Gastroesophageal sphincter (tissue), 3 donors: ENCODE results near the gene EPDR1.

Experiments
- POLR2A ChIP-seq, 2 donors: fragments of 450-650 bp; IDR thresholded peaks; one replicate each; pipeline ENCODE4 v1.6.1; 2017; ENCODE audit warnings: antibody characterized with exemption in 2 of 2, mild to moderate bottlenecking in 2 of 2, moderate library complexity in 1 of 2
- TF ChIP-seq, protein P1 (sequence below), 4 experiments: fragments of 200-600 bp in 2 of 4; fragments of 450-650 bp in 2 of 4; sonication (generic) in 1 of 4; IDR thresholded peaks; one replicate each; pipeline ENCODE4 v1.5.1; 2017 to 2019; ENCODE audit warnings: antibody characterized with exemption in 4 of 4, mild to moderate bottlenecking in 2 of 4, moderate library complexity in 2 of 4

DNA sequence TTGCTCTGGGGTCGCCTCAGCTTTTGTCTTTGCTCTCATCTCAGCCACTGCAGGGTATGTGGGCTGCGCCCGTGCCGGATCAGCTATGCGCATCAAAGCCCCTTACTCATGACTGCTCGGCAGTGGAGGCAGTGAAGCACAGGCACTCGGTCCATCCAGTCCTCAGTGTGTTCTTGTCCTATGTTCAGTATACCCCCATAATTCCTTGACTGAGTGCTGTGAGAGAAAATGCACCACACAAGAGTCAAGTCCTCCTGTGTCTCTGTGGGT, 27.4 kb downstream of the EPDR1 start:
- no peak for TF ChIP-seq POLR2A (IDR thresholded peaks at IDR 0.05)
- TF ChIP-seq, protein P1, sequence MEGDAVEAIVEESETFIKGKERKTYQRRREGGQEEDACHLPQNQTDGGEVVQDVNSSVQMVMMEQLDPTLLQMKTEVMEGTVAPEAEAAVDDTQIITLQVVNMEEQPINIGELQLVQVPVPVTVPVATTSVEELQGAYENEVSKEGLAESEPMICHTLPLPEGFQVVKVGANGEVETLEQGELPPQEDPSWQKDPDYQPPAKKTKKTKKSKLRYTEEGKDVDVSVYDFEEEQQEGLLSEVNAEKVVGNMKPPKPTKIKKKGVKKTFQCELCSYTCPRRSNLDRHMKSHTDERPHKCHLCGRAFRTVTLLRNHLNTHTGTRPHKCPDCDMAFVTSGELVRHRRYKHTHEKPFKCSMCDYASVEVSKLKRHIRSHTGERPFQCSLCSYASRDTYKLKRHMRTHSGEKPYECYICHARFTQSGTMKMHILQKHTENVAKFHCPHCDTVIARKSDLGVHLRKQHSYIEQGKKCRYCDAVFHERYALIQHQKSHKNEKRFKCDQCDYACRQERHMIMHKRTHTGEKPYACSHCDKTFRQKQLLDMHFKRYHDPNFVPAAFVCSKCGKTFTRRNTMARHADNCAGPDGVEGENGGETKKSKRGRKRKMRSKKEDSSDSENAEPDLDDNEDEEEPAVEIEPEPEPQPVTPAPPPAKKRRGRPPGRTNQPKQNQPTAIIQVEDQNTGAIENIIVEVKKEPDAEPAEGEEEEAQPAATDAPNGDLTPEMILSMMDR (IDR thresholded peaks at IDR 0.05) = no peak
